Psoas muscle (tissue), 8 donors: ENCODE data around the gene TOM1L2. TPM values are rescaled to one million over a fixed set of nuclear protein-coding genes. Genes with fewer than 3 reads are reported as not detected.
"Not testable (repeated sequence)": the region's sequence is repeated elsewhere in the genome, so short reads cannot be mapped to it uniquely, and the experiment has no call there.

Source experiments
- ATAC-seq, 4 donors: fragments of 200-7000 bp; cut with Tn5 transposase; one replicate each; pipeline ENCODE4 v1.9.1; 2020; ENCODE audit warnings: moderate library complexity in 3 of 4, mild to moderate bottlenecking in 2 of 4
- DNase-seq, 2 donors: peaks; one replicate each; pipeline ENCODE4 v3.0.0-alpha.2; 2020
- H3K27ac ChIP-seq: fragments of 200-600 bp; one replicate; pipeline ENCODE4 v1.8.0; 2022
- H3K27me3 ChIP-seq, 3 donors: fragments of 200-600 bp in 1 of 3; one replicate each; pipeline versions ENCODE4 v1.6.1 to v1.8.0; 2013 to 2022; ENCODE audit warnings: low read length in 2 of 3, mild to moderate bottlenecking in 2 of 3, moderate library complexity in 1 of 3; ENCODE audit not compliant: insufficient read depth in 3 of 3
- H3K36me3 ChIP-seq, 2 donors: fragments of 200-600 bp in 1 of 2; one replicate each; pipeline versions ENCODE4 v1.6.1 to v1.8.0; 2013 to 2022; ENCODE audit warnings: low read depth in 1 of 2, mild to moderate bottlenecking in 1 of 2, moderate library complexity in 1 of 2; ENCODE audit not compliant: insufficient read depth in 1 of 2
- H3K4me1 ChIP-seq: fragments of 200-600 bp; one replicate; pipeline ENCODE4 v1.8.0; 2022
- H3K4me3 ChIP-seq: fragments of 200-600 bp; one replicate; pipeline ENCODE4 v1.8.0; 2022; ENCODE audit warnings: mild to moderate bottlenecking
- H3K9me3 ChIP-seq: fragments of 200-600 bp; one replicate; pipeline ENCODE4 v1.8.0; 2022
- CTCF ChIP-seq: fragments of 200-600 bp; IDR thresholded peaks from one replicate; pipeline ENCODE4 v1.8.0; 2022; ENCODE audit warnings: antibody characterized with exemption
- WGBS, 3 donors: extraction: QIAGEN DNeasy Blood & Tissue Kit; methylation state at CpG; one replicate each; pipeline versions ENCODE4 v1.1.6 to v1.1.7; 2013; 5-methylcytosine and 5-hydroxymethylcytosine counted together
- intact Hi-C, 2 donors: fragments of 100-400 bp; cut with DNase I; formaldehyde crosslinking; loops; one replicate each; pipeline versions ENCODE4 v1.11.0 to v1.14.2; 2022
- polyA plus RNA-seq, 3 donors: library from polyadenylated mRNA; stranded (reverse); fragments of 200-250 nt; gene quantifications; one replicate each; pipeline ENCODE4 v1.2.3, GENCODE V29; 2013
- total RNA-seq, 4 donors: library from RNA; stranded (reverse); fragmentation: NEBNext Ultra II Directional in 2 of 4; extraction: Animal tissue kit (Norgen Biotek cat#: 25700) in 2 of 4; gene quantifications; one replicate each; pipeline versions ENCODE4 v1.2.1 to v1.2.4, GENCODE V29; 2021 to 2023
- donor health status: healthy with polysubstance abuse.
- donor health status: DM: no; HTN: no; CAD: no; lungs with moderate emphysema.
- donor health status: Bipolar disorder and iron deficiency.
- donor health status: healthy.
- donor health status: DM: yes; HTN: yes; CAD: no.
- donor health status: DM: no; HTN: no; CAD: no.
- donor health status: DM: no; HTN: no; CAD: no.
- donor health status: DM: yes; HTN: yes; CAD: no.

TOM1L2 gene
- total and polyA plus RNA-seq, 7 donors: 13.3 to 89.8 (median 72.0) TPM

DNA sequence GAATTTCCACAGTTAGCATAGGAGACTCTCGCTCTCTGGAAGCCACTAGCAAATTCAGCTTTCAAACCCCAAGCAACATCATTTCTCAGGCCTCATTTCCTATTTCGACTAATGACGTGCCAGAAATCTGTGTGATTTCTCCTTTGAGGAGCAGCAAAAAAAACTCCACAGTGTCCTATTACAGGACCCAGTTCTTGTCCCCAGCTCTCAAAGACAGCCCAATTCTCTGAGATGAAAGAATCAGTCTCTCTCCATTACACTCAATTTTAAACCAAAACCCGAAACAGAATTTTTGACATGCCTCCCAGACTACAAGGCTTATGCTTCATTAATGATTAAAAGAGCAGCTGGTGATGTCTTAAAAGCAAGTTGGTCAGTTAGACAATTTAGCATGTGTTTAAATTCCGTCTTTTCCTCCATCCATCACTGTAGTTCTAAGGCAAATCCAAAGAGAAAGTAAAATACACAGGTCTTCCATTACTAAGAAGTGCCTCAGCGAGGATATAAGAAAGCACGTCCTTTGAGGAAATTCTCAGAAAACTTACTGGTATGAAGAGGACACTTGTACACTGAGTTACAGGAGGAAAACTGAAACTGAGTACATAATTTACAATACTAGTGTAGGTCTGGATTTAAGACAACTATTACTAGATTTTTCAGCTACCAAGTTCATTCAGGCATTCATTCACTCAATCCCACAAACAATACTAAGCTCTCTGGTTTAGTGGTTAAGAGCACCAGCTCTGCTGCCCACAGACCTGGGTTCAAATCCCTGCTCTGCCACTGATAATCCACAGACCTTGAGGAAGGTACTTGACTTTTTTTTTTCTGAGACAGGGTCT, 12.5 kb downstream of the TOM1L2 start:
- Histone ChIP-seq H3K4me3 (peak overlapping the region; percentile 35), H3K4me1 (peaks cover 56% of the 10 kb centered on the region), H3K27me3 (no peaks in the 10 kb centered on the region), H3K27ac (peak overlapping the region; percentile 71), H3K9me3 (no peaks in the 10 kb centered on the region), H3K36me3 (no peaks in the 10 kb centered on the region)
- no peak for TF ChIP-seq CTCF
- ATAC-seq (no peak), DNase-seq (no peak)
- WGBS, 3 donors: 22 to 35% (median 24%) methylated on average over 7 of the region's 7 CpGs
- intact Hi-C loops: no loop called here

- ATAC-seq: no peak
- intact Hi-C loops: no loop called here
- no peaks in the 10 kb centered on the region for H3K27me3 ChIP-seq
- 66 to 77% (median 67%) methylated on average over 5 of the region's 5 CpGs for WGBS, 3 donors
- peak overlapping the region; percentile 71 for H3K27ac ChIP-seq
- peak overlapping the region; percentile 35 for H3K4me3 ChIP-seq
- TF ChIP-seq CTCF: no peak
- no peaks in the 10 kb centered on the region for H3K9me3 ChIP-seq
- DNase-seq: no peak
- H3K36me3 ChIP-seq: no peaks in the 10 kb centered on the region
- peaks cover 48% of the 10 kb centered on the region for H3K4me1 ChIP-seq
These were observed 13.2 kb downstream of the TOM1L2 start for GRCh38 chr17:17958982-17959381.

DNA sequence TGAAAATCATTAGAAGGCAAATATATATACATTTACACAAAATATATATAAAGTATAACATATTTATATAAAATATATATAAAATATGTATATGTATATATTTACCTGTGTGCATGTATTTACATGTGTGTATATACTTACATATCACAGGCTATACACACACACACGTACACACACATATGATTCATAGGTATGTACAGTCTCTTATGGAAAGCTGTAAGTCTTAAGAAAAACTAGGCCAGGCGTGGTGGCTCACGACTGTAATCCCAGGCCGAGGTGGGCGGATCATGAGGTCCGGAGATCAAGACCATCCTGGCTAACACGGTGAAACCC, 14.7 kb downstream of the TOM1L2 start:
- 89 to 90% (median 90%) methylated on average over 7 of the region's 7 CpGs for WGBS, 3 donors
- Histone ChIP-seq H3K9me3 (no peaks in the 10 kb centered on the region), H3K36me3 (no peaks in the 10 kb centered on the region), H3K4me3 (no peak overlapping the region), H3K27me3 (no peaks in the 10 kb centered on the region), H3K4me1 (peaks cover 41% of the 10 kb centered on the region), H3K27ac (peak overlapping the region; percentile 71)
- no peak for DNase-seq
- ATAC-seq: peak in 1 of 4 donors; percentile 5
- no peak for TF ChIP-seq CTCF
- intact Hi-C loops: no loop called here

- H3K27me3 ChIP-seq, H3K9me3 ChIP-seq, H3K36me3 ChIP-seq, H3K27ac ChIP-seq, intact Hi-C loops, H3K4me3 ChIP-seq, ATAC-seq, DNase-seq: not testable (repeated sequence)
- H3K4me1 ChIP-seq: peaks cover 44% of the 10 kb centered on the region
- WGBS, 3 donors: 94 to 97% (median 96%) methylated on average over 12 of the region's 12 CpGs
These were observed 16.3 kb downstream of the TOM1L2 start for GRCh38 chr17:17955790-17956341.

DNA sequence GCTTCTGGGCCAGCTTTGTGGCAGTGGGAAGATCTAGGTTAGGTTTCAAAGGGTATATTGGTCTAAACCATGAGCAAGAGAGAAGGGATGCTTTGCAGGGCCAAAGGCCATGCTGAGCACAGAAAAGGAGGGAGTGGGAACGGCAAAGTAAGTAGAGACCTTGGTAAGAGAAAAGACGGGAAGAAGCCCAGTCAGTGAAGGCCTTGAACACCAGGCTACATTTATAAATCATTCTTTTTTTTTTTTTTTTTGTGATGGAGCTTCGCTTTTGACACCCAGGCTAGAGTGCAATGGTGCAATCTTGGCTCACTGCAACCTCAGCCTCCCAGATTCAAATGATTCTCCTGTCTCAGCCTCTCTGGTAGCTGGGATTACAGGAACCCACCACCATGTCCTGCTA, 18.1 kb downstream of the TOM1L2 start:
- ATAC-seq: no peak
- Histone ChIP-seq H3K9me3 (no peaks in the 10 kb centered on the region), H3K36me3 (no peaks in the 10 kb centered on the region), H3K4me1 (peaks cover 36% of the 10 kb centered on the region), H3K27me3 (no peaks in the 10 kb centered on the region), H3K27ac (no peak overlapping the region), H3K4me3 (no peak overlapping the region)
- 95% methylated on average over 3 of the region's 3 CpGs for WGBS, 3 donors
- no peak for DNase-seq
- intact Hi-C loops: no loop called here
- no peak for TF ChIP-seq CTCF
